ENCODE results near the gene BPTF.
"Not testable (repeated sequence)": the region's sequence is repeated elsewhere in the genome, so short reads cannot be mapped to it uniquely, and the experiment has no call there.

The BPTF gene

DNA sequence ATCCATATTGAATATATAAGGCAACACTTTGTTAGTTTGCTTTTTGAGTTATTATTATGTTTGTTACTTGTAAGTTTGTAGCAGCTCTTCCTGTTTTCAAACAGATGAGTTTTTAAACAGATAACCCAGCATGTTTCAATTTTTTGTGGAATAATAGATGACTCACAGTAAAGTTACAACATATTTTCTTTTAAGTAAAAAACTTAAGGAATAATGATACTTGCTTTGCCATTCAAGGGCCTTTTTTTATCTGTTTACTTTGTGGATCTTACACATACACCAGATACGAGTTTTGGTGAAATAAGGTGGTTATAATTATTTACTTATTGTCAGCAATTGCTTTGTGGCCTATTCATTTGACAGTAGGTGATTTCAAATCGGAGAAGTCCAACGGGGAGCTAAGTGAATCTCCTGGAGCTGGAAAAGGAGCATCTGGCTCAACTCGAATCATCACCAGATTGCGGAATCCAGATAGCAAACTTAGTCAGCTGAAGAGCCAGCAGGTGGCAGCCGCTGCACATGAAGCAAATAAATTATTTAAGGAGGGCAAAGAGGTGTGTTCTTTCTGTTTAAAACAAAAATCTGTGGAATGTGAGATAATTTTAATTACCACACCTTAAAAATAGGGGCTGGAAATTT is 66.3 kb downstream of the BPTF start:
- DNase-seq: no peak
- ATAC-seq (replicated peaks): no peak
- Mint-ChIP-seq H3K4me3 (no peak overlapping the region), H3K27me3 (no peaks in the 10 kb centered on the region), H3K4me1 (peaks cover 5 to 7% of the 10 kb centered on the region in 2 donors), H3K36me3 (peaks cover 12 to 36% of the 10 kb centered on the region in 2 donors), H3K9me3 (no peaks in the 10 kb centered on the region), H3K27ac (peak overlapping the region; percentile 73)

DNA sequence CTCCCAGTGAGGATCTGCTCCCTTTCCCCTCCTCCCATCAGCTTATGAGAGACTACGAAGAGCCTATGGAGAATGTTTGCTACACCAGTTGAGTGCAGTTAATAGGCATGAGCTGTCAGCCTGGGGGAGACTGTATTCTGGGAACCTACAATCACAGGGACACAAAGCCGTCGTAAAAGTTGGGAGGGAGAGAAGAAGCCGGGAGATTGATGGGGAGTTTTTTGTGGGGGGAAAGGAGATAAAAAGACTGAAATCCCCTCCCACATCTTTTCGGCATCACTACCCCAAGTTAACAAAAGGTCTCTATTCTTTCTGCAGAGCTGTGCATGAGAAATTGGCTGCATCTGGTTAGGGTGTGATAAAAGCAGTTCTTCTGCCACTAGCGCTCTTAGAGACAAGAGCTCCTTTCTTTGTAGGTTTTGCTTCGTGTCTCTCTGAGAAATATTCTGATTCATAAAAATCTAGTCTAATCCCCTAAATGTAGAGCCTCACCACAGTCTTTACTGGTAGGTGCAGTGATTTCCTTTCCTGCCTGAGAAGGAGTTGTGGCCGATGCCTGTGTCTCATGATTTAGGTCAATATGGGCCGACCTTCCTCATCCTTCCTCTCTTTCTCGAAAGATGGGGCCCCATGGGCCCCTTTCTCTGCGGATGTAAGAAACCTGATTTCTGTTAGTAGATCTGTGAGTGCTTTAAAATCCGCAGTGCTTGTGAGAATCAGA is 77.4 kb downstream of the BPTF start:
- ATAC-seq (replicated peaks) (no peak), DNase-seq (no peak)
- H3K27me3 Mint-ChIP-seq: no peaks in the 10 kb centered on the region
- H3K9me3 Mint-ChIP-seq: no peaks in the 10 kb centered on the region
- peak overlapping the region; percentile 33 for H3K27ac Mint-ChIP-seq
- H3K4me1 Mint-ChIP-seq: peaks cover 4% of the 10 kb centered on the region in 2 donors
- H3K4me3 Mint-ChIP-seq: no peak overlapping the region
- peaks cover 20 to 34% of the 10 kb centered on the region in 2 donors for H3K36me3 Mint-ChIP-seq

DNA sequence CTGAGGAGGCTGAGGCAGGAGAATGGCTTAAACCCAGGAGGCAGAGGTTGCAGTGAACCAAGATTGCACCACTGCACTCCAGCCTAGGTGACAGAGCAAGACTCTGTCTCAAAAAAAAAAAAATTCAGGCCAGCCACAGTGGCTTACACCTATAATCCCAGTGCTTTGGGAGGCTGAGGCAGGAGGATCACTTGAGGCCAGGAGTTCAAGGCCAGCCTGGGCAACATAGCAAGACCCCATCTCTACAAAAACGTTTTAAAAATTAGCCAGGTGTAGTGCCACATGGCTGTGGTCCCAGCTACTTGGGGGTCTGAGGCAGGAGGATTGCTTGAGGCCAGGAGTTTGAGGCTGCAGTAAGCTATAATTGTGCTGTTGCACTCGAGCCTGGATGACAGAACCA is 80.0 kb downstream of the BPTF start:
- not testable (repeated sequence) for H3K4me3 Mint-ChIP-seq; H3K27ac Mint-ChIP-seq; DNase-seq; ATAC-seq (replicated peaks); H3K9me3 Mint-ChIP-seq; H3K27me3 Mint-ChIP-seq
- Mint-ChIP-seq H3K36me3 (peaks cover 25 to 41% of the 10 kb centered on the region in 2 donors), H3K4me1 (peaks cover 6 to 14% of the 10 kb centered on the region in 2 donors)

DNA sequence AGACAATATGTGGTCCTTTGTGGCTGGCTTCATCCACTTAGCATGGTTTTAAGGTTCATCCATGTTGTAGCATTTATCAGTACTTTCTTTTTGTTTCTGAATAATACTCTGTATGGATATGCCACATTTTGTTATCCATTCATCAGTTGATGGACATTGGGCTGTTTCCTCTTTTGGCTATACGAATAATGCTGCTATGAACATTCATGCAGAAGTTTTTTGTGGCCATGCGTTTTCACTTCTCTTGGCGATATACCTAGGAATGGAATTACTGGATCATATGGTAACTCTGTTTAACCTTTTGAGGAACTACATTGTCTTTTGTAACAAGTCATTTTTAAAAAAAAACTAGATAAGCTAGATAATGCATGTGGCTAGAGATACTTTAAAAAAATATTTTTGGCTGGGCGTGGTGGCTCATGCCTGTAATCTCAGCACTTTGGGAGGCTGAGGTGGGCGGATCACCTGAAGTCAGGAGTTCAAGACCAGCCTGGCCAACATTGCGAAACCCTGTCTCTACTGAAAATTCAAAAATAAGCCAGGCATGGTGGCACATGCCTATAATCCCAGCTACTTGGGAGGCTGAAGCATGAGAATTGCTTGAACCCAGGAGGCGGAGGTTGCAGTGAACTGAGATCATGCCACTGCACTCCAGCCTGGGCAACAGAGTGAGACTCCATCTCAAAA is 85.0 kb downstream of the BPTF start:
- H3K36me3 Mint-ChIP-seq: peaks cover 39 to 54% of the 10 kb centered on the region in 2 donors
- not testable (repeated sequence) for H3K9me3 Mint-ChIP-seq, H3K4me3 Mint-ChIP-seq, H3K27me3 Mint-ChIP-seq, DNase-seq
- H3K4me1 Mint-ChIP-seq: peaks cover 2 to 17% of the 10 kb centered on the region in 2 donors
- peak; percentile 65 to 72 for ATAC-seq (replicated peaks)
- peak overlapping the region; percentile 25 for H3K27ac Mint-ChIP-seq

DNA sequence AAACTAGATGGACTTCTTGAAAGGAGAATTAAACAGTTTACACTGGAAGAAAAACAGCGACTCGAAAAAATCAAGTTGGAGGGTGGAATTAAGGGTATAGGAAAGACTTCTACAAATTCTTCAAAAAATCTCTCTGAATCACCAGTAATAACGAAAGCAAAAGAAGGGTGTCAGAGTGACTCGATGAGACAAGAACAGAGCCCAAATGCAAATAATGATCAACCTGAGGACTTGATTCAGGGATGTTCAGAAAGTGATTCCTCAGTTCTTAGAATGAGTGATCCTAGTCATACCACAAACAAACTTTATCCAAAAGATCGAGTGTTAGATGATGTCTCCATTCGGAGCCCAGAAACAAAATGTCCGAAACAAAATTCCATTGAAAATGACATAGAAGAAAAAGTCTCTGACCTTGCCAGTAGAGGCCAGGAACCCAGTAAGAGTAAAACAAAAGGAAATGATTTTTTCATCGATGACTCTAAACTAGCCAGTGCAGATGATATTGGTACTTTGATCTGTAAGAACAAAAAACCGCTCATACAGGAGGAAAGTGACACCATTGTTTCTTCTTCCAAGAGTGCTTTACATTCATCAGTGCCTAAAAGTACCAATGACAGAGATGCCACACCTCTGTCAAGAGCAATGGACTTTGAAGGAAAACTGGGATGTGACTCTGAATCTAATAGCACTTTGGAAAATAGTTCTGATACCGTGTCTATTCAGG is 85.9 kb downstream of the BPTF start:
- no peak for DNase-seq
- no peak for ATAC-seq (replicated peaks)

DNA sequence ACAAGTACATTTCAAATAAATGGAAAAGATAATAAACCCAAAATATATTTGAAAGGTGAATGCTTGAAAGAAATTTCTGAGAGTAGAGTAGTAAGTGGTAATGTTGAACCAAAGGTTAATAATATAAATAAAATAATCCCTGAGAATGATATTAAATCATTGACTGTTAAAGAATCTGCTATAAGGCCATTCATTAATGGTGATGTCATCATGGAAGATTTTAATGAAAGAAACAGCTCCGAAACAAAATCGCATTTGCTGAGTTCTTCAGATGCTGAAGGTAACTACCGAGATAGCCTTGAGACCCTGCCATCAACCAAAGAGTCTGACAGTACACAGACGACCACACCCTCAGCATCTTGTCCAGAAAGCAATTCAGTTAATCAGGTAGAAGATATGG is 86.8 kb downstream of the BPTF start:
- ATAC-seq (replicated peaks) (no peak), DNase-seq (no peak)
- Mint-ChIP-seq H3K4me1 (peaks cover 7 to 23% of the 10 kb centered on the region in 2 donors), H3K4me3 (no peak overlapping the region), H3K27ac (peak overlapping the region; percentile 44), H3K9me3 (no peaks in the 10 kb centered on the region), H3K36me3 (peaks cover 37 to 56% of the 10 kb centered on the region in 2 donors), H3K27me3 (no peaks in the 10 kb centered on the region)

More for the DNA sequence above, 85.9 kb downstream of the BPTF start:
- Mint-ChIP-seq H3K27me3 (no peaks in the 10 kb centered on the region), H3K27ac (peak overlapping the region; percentile 63), H3K4me3 (no peak overlapping the region), H3K9me3 (no peaks in the 10 kb centered on the region), H3K4me1 (peaks cover 7 to 23% of the 10 kb centered on the region in 2 donors), H3K36me3 (peaks cover 41 to 60% of the 10 kb centered on the region in 2 donors)

DNA sequence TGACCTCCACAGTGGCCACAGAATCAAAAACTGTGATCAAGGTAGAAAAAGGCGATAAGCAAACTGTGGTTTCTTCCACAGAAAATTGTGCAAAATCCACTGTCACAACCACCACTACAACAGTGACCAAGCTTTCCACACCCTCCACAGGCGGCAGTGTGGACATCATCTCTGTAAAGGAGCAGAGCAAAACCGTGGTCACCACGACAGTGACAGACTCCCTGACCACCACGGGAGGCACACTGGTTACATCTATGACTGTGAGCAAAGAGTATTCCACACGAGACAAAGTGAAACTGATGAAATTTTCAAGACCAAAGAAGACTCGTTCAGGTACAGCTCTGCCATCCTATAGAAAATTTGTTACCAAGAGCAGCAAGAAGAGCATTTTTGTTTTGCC is 87.4 kb downstream of the BPTF start:
- ATAC-seq (replicated peaks): no peak
- Mint-ChIP-seq H3K4me1 (peaks cover 7 to 23% of the 10 kb centered on the region in 2 donors), H3K9me3 (no peaks in the 10 kb centered on the region)

DNA sequence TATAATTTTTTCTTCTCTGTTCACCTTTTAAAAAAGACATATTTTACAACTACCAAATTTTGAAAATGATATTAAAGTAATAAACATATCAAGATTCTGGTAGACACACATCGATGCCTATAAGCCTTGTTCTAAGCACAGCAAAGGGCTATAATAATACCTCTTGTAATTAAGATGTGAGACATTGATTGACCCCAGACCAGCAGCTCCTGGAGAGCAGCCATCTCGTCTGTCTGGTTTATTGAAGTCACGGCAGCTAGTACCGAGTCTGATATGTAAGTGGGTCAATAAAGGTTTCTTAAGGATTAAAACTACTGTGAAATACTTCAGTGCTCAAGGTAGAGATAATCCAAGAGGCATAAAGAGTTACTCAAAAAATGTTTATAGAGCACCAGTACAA is 94.9 kb downstream of the BPTF start:
- no peak for DNase-seq
- no peak for ATAC-seq (replicated peaks)
- H3K36me3 Mint-ChIP-seq: peaks cover 11 to 28% of the 10 kb centered on the region in 2 donors
- H3K27me3 Mint-ChIP-seq: no peaks in the 10 kb centered on the region
- H3K27ac Mint-ChIP-seq: no peak overlapping the region
- H3K4me3 Mint-ChIP-seq: no peak overlapping the region
- peaks cover 7 to 15% of the 10 kb centered on the region in 2 donors for H3K4me1 Mint-ChIP-seq
- no peaks in the 10 kb centered on the region for H3K9me3 Mint-ChIP-seq

More for the DNA sequence above, 87.4 kb downstream of the BPTF start:
- no peak for DNase-seq
- Mint-ChIP-seq H3K4me3 (no peak overlapping the region), H3K27ac (no peak overlapping the region), H3K27me3 (no peaks in the 10 kb centered on the region), H3K36me3 (peaks cover 33 to 52% of the 10 kb centered on the region in 2 donors)

DNA sequence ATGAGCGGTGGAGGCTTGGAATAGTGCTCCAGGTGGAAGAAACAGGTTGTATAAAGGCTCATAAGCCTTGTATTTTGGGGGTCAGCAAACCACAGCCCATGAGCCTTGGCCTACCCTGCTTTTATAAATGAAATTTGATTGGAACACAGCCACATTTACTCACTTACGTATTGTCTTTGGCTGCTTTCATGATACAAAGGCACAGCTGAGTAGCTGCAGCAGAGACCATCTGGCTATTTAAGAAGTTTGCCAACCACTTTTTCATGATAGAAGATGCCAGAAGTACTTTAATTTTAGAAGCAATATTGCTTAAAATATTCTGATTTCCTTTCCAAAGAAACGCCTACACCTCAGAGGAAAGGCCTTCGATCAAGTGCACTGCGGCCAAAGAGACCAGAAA is 97.2 kb downstream of the BPTF start:
- no peaks in the 10 kb centered on the region for H3K9me3 Mint-ChIP-seq
- H3K4me1 Mint-ChIP-seq: peaks cover 2 to 9% of the 10 kb centered on the region in 2 donors
- no peak for DNase-seq
- peaks cover 8 to 27% of the 10 kb centered on the region in 2 donors for H3K36me3 Mint-ChIP-seq
- H3K27ac Mint-ChIP-seq: peak overlapping the region; percentile 75
- H3K27me3 Mint-ChIP-seq: no peaks in the 10 kb centered on the region
- no peak overlapping the region for H3K4me3 Mint-ChIP-seq
- ATAC-seq (replicated peaks): no peak

DNA sequence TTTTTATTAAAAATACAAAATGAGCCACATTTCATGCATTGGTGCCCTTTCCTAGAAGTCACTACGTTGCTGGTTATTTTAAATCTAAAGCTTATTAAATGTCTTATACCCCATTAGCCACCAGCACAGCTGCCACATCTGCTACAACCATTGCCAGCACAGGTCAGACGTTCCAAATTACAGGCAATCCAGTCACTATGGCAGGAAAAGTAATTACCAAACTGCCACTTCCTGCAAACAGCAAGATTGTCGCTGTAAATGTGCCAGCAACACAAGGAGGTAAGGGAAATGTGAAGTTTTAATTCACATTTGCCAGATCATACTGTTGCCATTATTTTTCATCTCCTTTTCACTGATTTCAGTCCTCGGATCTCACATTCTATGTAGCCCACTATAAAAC is 103.5 kb downstream of the BPTF start:
- not testable (repeated sequence) for ATAC-seq (replicated peaks); H3K9me3 Mint-ChIP-seq; H3K4me3 Mint-ChIP-seq; H3K27ac Mint-ChIP-seq; DNase-seq; H3K4me1 Mint-ChIP-seq; H3K27me3 Mint-ChIP-seq
- peaks cover 16 to 38% of the 10 kb centered on the region in 2 donors for H3K36me3 Mint-ChIP-seq

DNA sequence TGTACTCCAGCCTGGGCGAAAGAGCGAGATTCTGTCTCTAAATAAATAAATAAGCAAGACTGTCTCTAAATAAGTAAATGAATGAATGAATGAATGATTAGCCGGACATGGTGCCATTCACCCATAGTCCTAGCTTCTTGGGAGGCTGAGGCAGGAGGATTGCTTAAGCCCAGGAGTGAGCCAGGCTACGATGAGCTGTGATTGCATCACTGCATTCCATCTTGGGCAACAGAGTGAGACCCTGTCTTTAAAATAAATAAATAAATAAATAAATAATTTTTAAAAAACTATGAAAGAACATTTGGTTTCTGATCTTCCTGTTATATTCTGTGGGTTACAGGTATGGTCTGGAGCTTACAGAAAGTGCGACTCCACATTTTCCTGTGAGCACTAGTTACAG is 105.9 kb downstream of the BPTF start:
- Mint-ChIP-seq H3K36me3 (peaks cover 19 to 43% of the 10 kb centered on the region in 2 donors), H3K4me3 (no peak overlapping the region), H3K27ac (no peak overlapping the region), H3K4me1 (no peaks in the 10 kb centered on the region), H3K9me3 (no peaks in the 10 kb centered on the region), H3K27me3 (no peaks in the 10 kb centered on the region)
- ATAC-seq (replicated peaks) (no peak), DNase-seq (no peak)

DNA sequence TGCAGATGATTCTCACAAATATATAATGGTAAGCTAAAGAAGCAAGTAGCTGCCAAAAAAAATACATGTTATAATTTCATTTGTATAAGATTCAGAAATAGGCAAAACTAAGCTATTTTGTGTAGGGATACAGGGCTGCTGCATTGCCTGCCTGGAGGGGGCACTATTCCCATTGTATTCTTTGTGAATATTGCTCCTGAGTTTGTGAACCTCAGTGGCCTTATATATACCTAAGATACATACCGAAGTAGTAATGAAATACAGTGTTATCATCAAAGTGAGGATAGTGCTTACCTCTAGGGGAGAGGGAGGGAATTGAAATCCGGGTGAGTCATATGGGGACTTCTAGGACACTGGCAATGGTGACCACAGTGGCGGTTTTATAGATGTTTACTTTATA is 117.5 kb downstream of the BPTF start:
- Mint-ChIP-seq H3K36me3 (peaks cover 24 to 62% of the 10 kb centered on the region in 2 donors), H3K27me3 (no peaks in the 10 kb centered on the region), H3K4me3 (no peak overlapping the region), H3K27ac (peak overlapping the region; percentile 39), H3K9me3 (no peaks in the 10 kb centered on the region), H3K4me1 (peaks cover 0 to 10% of the 10 kb centered on the region in 2 donors)
- ATAC-seq (replicated peaks) (no peak), DNase-seq (no peak)

DNA sequence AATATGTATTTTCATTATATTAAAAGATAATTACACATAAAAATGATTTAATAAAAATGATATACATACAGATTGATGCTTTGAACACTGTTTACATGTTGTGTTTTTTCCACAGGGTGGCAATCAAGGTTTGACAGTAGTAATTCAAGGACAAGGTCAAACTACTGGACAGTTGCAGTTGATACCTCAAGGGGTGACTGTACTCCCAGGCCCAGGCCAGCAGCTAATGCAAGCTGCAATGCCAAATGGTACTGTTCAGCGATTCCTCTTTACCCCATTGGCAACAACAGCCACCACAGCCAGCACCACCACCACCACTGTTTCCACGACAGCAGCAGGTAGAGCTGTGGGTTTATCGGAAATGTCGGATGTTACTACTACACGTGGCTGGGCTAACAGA is 118.7 kb downstream of the BPTF start:
- Mint-ChIP-seq H3K4me3 (no peak overlapping the region), H3K9me3 (no peaks in the 10 kb centered on the region), H3K27ac (no peak overlapping the region), H3K36me3 (peaks cover 28 to 60% of the 10 kb centered on the region in 2 donors), H3K27me3 (no peaks in the 10 kb centered on the region), H3K4me1 (peaks cover 0 to 10% of the 10 kb centered on the region in 2 donors)
- no peak for ATAC-seq (replicated peaks)
- no peak for DNase-seq

DNA sequence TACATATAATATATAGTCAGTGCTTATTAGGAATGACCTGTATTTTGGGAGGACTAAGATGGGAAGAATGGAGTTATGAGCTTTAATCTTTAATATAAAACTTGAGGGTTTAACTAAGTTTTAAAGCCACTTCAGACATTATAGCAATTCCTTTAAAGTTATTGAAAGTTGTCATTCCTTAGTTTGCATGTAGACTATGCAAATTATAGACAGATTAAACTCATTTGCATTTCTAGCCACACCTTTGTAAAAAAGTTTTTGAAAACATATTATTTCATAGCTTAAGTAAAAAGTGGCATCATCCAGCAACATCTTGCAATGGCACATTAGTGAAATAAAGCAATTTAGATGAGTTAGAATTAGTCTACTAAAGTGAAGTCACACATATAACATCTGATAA is 121.2 kb downstream of the BPTF start:
- Mint-ChIP-seq H3K4me1 (peaks cover 0 to 8% of the 10 kb centered on the region in 2 donors), H3K36me3 (peaks cover 32 to 56% of the 10 kb centered on the region in 2 donors), H3K9me3 (no peaks in the 10 kb centered on the region), H3K4me3 (no peak overlapping the region), H3K27ac (no peak overlapping the region), H3K27me3 (no peaks in the 10 kb centered on the region)
- ATAC-seq (replicated peaks) (no peak), DNase-seq (no peak)
